Measurements from ENCODE around the gene TTC27. TPM values are rescaled to one million over a fixed set of nuclear protein-coding genes. Genes with fewer than 3 reads are reported as not detected.
"Not testable (repeated sequence)": the region's sequence is repeated elsewhere in the genome, so short reads cannot be mapped to it uniquely, and the experiment has no call there.

Gene TTC27
- total RNA-seq, 2 donors from 2014 or later: 16.4 to 20.3 TPM

DNA sequence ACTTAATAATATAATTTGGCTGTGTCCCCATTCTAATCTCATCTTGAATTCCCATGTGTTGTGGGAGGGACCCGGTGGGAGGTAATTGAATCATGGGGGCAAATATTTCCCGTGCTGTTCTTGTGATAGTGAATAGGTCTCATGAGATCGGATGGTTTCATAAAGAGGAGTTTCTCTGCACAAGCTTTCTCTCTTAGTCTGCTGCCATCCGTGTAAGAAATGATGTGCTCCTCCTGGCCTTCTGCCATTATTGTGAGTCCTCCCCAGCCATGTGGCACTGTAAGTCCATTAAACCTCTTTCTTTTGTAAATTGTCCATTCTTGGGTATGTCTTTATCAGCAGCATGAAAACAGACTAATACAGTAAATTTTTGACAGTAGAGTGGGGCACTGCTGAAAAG lies 216.4 kb downstream of the TTC27 start:
- Mint-ChIP-seq H3K4me3 (no peak overlapping the region), H3K9me3 (peaks cover 25% of the 10 kb centered on the region), H3K4me1 (no peaks in the 10 kb centered on the region), H3K27ac (no peak overlapping the region), H3K27me3 (ENCODE audit: insufficient read depth) (no peaks in the 10 kb centered on the region), H3K36me3 (ENCODE audit: low read depth) (no peaks in the 10 kb centered on the region)
- DNase-seq: no peak
- Histone ChIP-seq H3K9ac (ENCODE audit: extremely low read depth, low read length, poor library complexity, severe bottlenecking) (no peak overlapping the region), H3K27ac (ENCODE audit: low read depth, low read length) (no peak overlapping the region), H3K27me3 (ENCODE audit: control insufficient read depth, insufficient read depth, low read length, poor library complexity, severe bottlenecking) (no peaks in the 10 kb centered on the region), H3K36me3 (ENCODE audit: control insufficient read depth, insufficient read depth, low read length) (no peaks in the 10 kb centered on the region), H3K9me3 (ENCODE audit: control insufficient read depth, low read length) (no peaks in the 10 kb centered on the region), H3K4me3 (ENCODE audit: low read length) (no peak overlapping the region), H3K4me1 (ENCODE audit: control insufficient read depth, insufficient read depth, low read length) (no peaks in the 10 kb centered on the region)
- TF ChIP-seq, protein P1, sequence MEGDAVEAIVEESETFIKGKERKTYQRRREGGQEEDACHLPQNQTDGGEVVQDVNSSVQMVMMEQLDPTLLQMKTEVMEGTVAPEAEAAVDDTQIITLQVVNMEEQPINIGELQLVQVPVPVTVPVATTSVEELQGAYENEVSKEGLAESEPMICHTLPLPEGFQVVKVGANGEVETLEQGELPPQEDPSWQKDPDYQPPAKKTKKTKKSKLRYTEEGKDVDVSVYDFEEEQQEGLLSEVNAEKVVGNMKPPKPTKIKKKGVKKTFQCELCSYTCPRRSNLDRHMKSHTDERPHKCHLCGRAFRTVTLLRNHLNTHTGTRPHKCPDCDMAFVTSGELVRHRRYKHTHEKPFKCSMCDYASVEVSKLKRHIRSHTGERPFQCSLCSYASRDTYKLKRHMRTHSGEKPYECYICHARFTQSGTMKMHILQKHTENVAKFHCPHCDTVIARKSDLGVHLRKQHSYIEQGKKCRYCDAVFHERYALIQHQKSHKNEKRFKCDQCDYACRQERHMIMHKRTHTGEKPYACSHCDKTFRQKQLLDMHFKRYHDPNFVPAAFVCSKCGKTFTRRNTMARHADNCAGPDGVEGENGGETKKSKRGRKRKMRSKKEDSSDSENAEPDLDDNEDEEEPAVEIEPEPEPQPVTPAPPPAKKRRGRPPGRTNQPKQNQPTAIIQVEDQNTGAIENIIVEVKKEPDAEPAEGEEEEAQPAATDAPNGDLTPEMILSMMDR (conservative IDR thresholded peaks at IDR 0.05): no peak
- 90 to 92% methylated on average over 3 to 4 of the region's 4 CpGs for WGBS, 2 experiments (ENCODE audit: insufficient coverage in 1 of 2, insufficient read length in 1 of 2)

DNA sequence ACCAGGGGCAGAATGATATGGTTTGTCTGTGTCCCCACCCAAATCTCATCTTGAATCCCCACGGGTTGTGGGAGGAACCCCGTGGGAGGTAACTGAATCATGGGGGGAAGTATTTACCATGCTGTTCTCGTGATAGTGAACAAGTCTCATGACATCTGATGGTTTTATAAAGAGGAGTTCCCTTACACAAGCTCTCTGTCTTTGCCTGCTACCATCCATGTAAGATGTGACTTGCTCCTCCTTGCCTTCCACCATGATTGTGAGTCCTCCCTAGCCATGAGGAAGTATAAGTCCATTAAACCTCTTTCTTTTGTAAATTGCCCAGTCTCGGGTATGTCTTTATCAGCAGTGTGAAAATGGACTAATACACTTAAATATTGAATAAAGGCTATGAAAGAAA lies 218.4 kb downstream of the TTC27 start:
- 88 to 100% methylated on average over 1 to 4 of the region's 4 CpGs for WGBS, 2 experiments (ENCODE audit: insufficient coverage in 1 of 2, insufficient read length in 1 of 2)
- H3K9me3 ChIP-seq (ENCODE audit: control insufficient read depth, low read length); H3K27ac ChIP-seq (ENCODE audit: low read depth, low read length); DNase-seq; H3K27me3 Mint-ChIP-seq (ENCODE audit: insufficient read depth); H3K4me3 Mint-ChIP-seq; H3K4me3 ChIP-seq (ENCODE audit: low read length); H3K27ac Mint-ChIP-seq; H3K27me3 ChIP-seq (ENCODE audit: control insufficient read depth, insufficient read depth, low read length, poor library complexity, severe bottlenecking); H3K9ac ChIP-seq (ENCODE audit: extremely low read depth, low read length, poor library complexity, severe bottlenecking); H3K36me3 ChIP-seq (ENCODE audit: control insufficient read depth, insufficient read depth, low read length); H3K36me3 Mint-ChIP-seq (ENCODE audit: low read depth); H3K4me1 ChIP-seq (ENCODE audit: control insufficient read depth, insufficient read depth, low read length); H3K4me1 Mint-ChIP-seq: not testable (repeated sequence)
- peaks cover 25% of the 10 kb centered on the region for H3K9me3 Mint-ChIP-seq

DNA sequence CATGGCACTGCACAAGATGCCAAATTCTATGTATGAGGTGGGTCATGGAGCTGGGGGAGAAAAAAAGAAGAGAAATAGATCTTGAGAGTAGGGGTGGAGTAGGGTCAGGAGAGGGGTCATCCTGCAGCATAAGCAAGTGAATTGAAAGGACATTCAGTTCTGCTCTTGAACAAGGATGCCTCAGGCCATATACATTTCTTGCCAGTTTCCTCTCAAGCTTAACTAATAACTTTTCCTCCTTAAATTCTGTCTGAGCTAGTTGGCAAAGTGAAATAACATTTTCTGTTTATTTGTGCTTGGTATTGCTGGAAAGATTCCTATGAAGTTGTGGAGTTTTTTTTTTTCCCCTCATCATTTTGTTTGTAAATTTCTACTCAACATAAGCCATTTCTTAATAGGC lies 219.9 kb downstream of the TTC27 start:
- Mint-ChIP-seq H3K4me1 (no peaks in the 10 kb centered on the region), H3K9me3 (peaks cover 25% of the 10 kb centered on the region), H3K36me3 (ENCODE audit: low read depth) (no peaks in the 10 kb centered on the region), H3K4me3 (no peak overlapping the region), H3K27me3 (ENCODE audit: insufficient read depth) (no peaks in the 10 kb centered on the region), H3K27ac (no peak overlapping the region)
- H3K27ac ChIP-seq (ENCODE audit: low read depth, low read length): no peak overlapping the region
- no peaks in the 10 kb centered on the region for H3K27me3 ChIP-seq (ENCODE audit: control insufficient read depth, insufficient read depth, low read length, poor library complexity, severe bottlenecking)
- no peaks in the 10 kb centered on the region for H3K9me3 ChIP-seq (ENCODE audit: control insufficient read depth, low read length)
- no peak for DNase-seq
- no peaks in the 10 kb centered on the region for H3K4me1 ChIP-seq (ENCODE audit: control insufficient read depth, insufficient read depth, low read length)
- H3K36me3 ChIP-seq (ENCODE audit: control insufficient read depth, insufficient read depth, low read length): no peaks in the 10 kb centered on the region
- no peak overlapping the region for H3K9ac ChIP-seq (ENCODE audit: extremely low read depth, low read length, poor library complexity, severe bottlenecking)
- TF ChIP-seq, protein P1 (conservative IDR thresholded peaks at IDR 0.05): no peak
- no peak overlapping the region for H3K4me3 ChIP-seq (ENCODE audit: low read length)

DNA sequence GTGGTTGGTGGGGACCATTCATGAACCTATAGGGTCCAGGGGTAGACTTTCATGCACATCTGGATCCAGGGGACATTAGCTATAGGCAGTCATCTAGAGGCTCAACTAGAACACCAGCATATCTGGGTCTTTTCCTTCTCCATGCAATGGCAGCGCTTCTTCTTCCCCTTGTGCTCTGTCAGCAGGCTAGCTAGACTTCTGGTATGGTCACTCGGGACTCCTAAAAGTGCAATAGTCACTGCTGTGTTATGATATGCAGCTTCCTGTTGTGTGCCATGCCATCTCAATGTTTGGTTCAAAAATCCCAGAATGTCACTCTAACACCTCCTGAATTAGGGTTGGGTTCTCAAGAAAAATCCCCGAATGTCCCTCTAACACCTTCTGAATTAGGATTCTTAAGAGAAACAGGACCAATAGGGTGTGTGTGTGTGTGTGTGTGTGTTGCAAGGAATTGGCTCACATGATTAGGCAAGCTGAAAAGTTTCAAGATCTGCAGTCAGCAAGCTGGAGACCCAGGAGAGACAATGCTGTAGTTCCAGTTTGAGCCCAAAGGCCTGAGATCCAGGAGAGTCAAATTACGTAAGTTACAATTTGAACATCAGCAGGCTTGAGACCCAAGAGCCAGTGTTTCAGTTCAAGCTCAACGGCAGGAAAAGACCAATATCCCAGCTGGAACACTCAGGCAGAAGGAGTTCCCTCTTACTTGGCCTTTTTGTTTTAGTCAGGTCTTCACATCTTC lies 221.8 kb downstream of the TTC27 start:
- no peak overlapping the region for H3K4me3 Mint-ChIP-seq
- H3K9me3 Mint-ChIP-seq: peaks cover 22% of the 10 kb centered on the region
- Histone ChIP-seq H3K9me3 (ENCODE audit: control insufficient read depth, low read length) (no peaks in the 10 kb centered on the region), H3K9ac (ENCODE audit: extremely low read depth, low read length, poor library complexity, severe bottlenecking) (no peak overlapping the region), H3K4me3 (ENCODE audit: low read length) (no peak overlapping the region), H3K27me3 (ENCODE audit: control insufficient read depth, insufficient read depth, low read length, poor library complexity, severe bottlenecking) (no peaks in the 10 kb centered on the region), H3K27ac (ENCODE audit: low read depth, low read length) (no peak overlapping the region), H3K36me3 (ENCODE audit: control insufficient read depth, insufficient read depth, low read length) (no peaks in the 10 kb centered on the region), H3K4me1 (ENCODE audit: control insufficient read depth, insufficient read depth, low read length) (no peaks in the 10 kb centered on the region)
- H3K27ac Mint-ChIP-seq: no peak overlapping the region
- H3K36me3 Mint-ChIP-seq (ENCODE audit: low read depth): no peaks in the 10 kb centered on the region
- TF ChIP-seq, protein P1 (conservative IDR thresholded peaks at IDR 0.05): no peak
- no peaks in the 10 kb centered on the region for H3K4me1 Mint-ChIP-seq
- whole genome bisulfite sequencing, 2 experiments (ENCODE audit: insufficient coverage in 1 of 2, insufficient read length in 1 of 2): 90 to 97% methylated on average over 3 to 5 of the region's 5 CpGs
- DNase-seq: no peak
- H3K27me3 Mint-ChIP-seq (ENCODE audit: insufficient read depth): no peaks in the 10 kb centered on the region

Data from endodermal cell (in vitro differentiated cells).